ENCODE measurements around the gene NEU2.

NEU2 gene

GRCh38 chr2:233032551-233033320 is at the start of gene NEU2:
Gene NEU2, plus strand, starts transcription at chr2:233032672. Its CDS starts 0 bp downstream, at chr2:233032672.
- no peak for DNase-seq

DNA sequence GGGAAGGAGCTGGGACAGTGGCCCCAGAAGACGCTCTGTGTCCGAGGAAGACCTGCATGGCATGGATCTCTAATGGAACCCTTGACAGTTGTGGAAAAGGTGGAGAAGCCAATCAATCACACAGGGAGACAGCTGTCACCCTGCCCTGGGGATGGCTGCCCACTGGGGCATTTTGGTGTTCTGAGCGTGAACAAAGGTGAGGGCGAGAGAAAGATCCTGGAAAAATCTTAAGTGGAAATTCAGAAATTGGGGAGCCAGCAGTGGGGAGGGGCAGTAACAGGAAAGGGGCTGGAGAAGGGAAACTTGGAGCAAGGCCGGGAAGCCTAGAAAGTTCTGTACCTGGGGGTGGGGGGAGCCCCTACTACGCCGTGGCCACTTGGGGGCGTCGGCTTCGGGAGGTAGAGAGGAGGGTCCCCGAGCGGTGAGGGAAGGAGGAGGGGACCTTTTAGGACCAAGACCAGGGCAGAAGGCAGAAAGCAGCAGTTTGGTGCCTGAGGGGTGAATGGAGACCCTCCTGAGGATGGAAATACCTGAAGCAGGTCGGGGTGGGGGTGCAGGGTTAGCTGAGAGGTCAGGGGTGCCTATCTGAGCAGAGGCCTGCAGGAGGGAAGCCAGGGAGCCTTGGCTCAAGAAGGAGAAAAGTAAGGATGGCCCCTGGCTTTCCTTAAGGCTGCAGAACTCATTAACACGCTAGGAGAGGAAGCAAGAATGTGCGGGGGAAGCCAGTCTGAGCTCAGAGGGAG is 49.4 kb upstream of the NEU2 start:
- DNase-seq = no peak

GRCh38 chr2:232983669-232984140 is 48.8 kb upstream of the NEU2 start:
- DNase-seq = no peak

- no peak for DNase-seq
Measured at GRCh38 chr2:232984451-232985207, 47.8 kb upstream of the NEU2 start.

- no peak for DNase-seq
Measured at GRCh38 chr2:232986155-232986554, 46.3 kb upstream of the NEU2 start.

GRCh38 chr2:232993231-232993821 is 39.1 kb upstream of the NEU2 start:
- DNase-seq = no peak

GRCh38 chr2:232994446-232994845 is 38.0 kb upstream of the NEU2 start:
- no peak for DNase-seq

- DNase-seq = no peak
Measured at GRCh38 chr2:232997749-232998665, 34.5 kb upstream of the NEU2 start.

- no peak for DNase-seq
Measured at GRCh38 chr2:232998666-232998985, 33.8 kb upstream of the NEU2 start.

DNA sequence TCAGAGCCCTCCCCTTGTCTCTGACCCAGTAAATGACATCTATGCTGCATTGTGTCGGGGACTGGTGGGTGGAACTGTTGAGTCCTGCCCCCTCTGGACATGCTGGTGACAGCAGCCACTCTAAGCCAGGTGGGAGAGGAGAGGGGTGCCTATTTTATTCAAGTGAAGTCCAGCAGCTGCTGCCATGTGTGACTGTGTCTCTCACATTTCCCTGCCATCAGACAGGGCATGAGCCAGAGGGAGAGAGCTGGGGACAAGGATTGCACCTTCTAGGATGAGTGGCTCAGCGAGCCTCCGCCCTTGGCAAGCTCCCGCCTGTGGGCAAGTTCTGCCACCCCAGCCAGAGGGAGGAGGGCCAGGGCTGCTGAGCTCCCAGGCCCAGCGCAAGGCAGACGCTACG is 33.1 kb upstream of the NEU2 start:
- no peak for DNase-seq

- no peak for DNase-seq
Measured at GRCh38 chr2:233000886-233001750, 31.4 kb upstream of the NEU2 start.

DNA sequence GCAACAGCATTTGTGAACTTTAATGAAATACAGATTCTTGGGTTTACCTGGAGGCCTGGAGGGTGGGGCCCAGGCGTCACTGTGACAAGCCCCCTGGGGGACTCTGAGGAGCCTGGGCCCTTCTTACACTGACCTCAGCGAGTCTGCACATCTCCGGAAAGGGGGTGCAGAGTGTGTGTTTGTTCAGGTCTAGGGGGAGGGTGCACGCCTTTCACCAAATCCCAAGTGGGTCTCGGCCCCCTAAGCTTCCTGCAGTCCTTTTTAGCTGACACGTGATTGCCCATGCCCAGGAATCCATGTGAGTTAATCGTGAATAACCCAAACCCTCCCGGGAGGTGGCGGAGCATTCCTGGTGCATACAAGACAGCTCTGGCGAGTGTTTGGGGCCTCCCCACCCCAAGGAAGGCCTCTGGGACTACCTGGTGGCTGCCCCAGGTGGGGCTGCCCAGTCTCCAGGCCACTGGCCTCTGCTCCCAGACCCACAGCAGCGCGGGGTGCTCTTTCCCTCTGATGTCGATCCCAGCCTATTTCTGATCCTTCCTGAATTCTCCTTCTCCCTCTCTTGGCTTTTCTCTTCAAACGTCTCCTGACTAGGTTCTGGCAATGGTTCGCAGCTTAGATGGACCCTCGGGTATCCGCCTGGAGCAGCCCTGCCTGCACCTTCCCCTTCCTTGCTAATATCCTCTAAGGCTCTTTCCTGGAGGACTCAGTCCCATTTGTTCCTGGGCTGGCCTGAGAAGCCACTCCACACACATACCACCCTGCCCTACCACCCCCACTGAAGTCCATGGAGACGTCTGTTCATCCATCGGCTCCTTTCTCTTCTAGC is 29.4 kb upstream of the NEU2 start:
- DNase-seq = no peak

- no peak for DNase-seq
Measured at GRCh38 chr2:233003658-233004555, 28.6 kb upstream of the NEU2 start.

GRCh38 chr2:233005096-233005495 is 27.4 kb upstream of the NEU2 start:
- DNase-seq = no peak

GRCh38 chr2:233006648-233007047 is 25.8 kb upstream of the NEU2 start:
- no peak for DNase-seq

GRCh38 chr2:233007270-233007669 is 25.2 kb upstream of the NEU2 start:
- DNase-seq = no peak

- no peak for DNase-seq
Measured at GRCh38 chr2:233007739-233008138, 24.7 kb upstream of the NEU2 start.

DNA sequence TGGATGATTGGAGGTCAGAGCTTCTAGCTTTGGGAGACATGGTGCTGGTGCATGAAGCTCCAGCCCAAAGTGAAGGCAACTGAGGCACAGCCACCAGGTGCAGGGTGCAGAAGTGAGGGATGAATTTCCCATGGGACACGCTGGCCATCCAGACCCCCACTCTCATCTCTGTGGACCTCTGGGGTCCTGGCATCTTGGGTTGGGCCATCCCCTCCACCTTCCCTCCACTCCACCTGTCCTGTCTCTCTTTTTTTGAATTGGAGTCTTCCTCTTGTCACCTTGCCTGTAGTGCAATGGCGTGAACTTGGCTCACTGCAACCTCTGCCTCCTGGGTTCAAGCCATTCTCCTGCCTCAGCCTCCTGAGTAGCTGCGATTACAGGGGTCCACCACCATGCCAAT is 22.8 kb upstream of the NEU2 start:
- DNase-seq = no peak

Measured in activated CD4-positive, CD25-positive, alpha-beta regulatory T cell (primary cell).